AG04450 (cell line): ENCODE data around the gene ACYP2. TPM values are rescaled to one million over a fixed set of nuclear protein-coding genes. Genes with fewer than 3 reads are reported as not detected.

Experiments used
- CTCF ChIA-PET: fragments of 300-600, 350-600 bp; formaldehyde crosslinking; extraction: SDS; loops from one replicate; lab custom pipeline; 2022; ENCODE audit warnings: antibody characterized with exemption, inconsistent platforms; lab: Charles Lee
- POLR2A ChIA-PET: fragments of 350-600 bp; formaldehyde crosslinking; extraction: SDS; loops from one replicate; lab custom pipeline; 2021; ENCODE audit warnings: antibody characterized with exemption, inconsistent platforms; lab: Yijun Ruan, JAX
- DNase-seq: peaks from one replicate; pipeline ENCODE4 v3.0.0-alpha.2; 2011; ENCODE audit warnings: low read depth, low spot score
- H3K27ac ChIP-seq: one replicate; pipeline ENCODE4 v1.5.1; 2012; ENCODE audit warnings: low read depth, low read length, control low read depth
- H3K27me3 ChIP-seq: one replicate; pipeline ENCODE4 v1.6.0; 2012; ENCODE audit warnings: low read length; ENCODE audit not compliant: control insufficient read depth, insufficient read depth
- H3K4me3 ChIP-seq: 2 replicates; pipeline ENCODE4 v1.5.1; 2011; ENCODE audit warnings: mild to moderate bottlenecking, low read depth, low read length, control low read depth
- H3K9me3 ChIP-seq: 2 replicates; pipeline ENCODE4 v1.5.1; 2012; ENCODE audit warnings: low read length; ENCODE audit not compliant: control insufficient read depth, insufficient read depth
- polyA plus RNA-seq: library from polyadenylated mRNA; depleted of rRNA; stranded (reverse); fragments of >200 nt; gene quantifications from 2 replicates; pipeline ENCODE4 v1.2.3, GENCODE V29; 2011
- TF ChIP-seq, protein P1 (sequence below): IDR thresholded peaks from 2 replicates; pipeline ENCODE4 v1.5.1; 2011; ENCODE audit warnings: low read depth, low read length, control low read depth, inconsistent platforms

Gene ACYP2
- polyA plus RNA-seq, 1 experiment, result 8.1 TPM

GRCh38 chr2:54148391-54148790 is 33.0 kb downstream of the ACYP2 start:
- no peak for DNase-seq
- ChIA-PET POLR2A (no interaction called here), CTCF (interaction anchor here (0.7 to 2.0 kb wide), 3 partner anchors 13 to 41 kb away, joined by 3 to 5 read pairs (median 4); no protein-coding TSS in a partner anchor)
- Histone ChIP-seq H3K27me3 (no peaks in the 10 kb centered on the region), H3K27ac (no peak overlapping the region), H3K9me3 (no peaks in the 10 kb centered on the region), H3K4me3 (no peak overlapping the region)
- TF ChIP-seq, protein P1, sequence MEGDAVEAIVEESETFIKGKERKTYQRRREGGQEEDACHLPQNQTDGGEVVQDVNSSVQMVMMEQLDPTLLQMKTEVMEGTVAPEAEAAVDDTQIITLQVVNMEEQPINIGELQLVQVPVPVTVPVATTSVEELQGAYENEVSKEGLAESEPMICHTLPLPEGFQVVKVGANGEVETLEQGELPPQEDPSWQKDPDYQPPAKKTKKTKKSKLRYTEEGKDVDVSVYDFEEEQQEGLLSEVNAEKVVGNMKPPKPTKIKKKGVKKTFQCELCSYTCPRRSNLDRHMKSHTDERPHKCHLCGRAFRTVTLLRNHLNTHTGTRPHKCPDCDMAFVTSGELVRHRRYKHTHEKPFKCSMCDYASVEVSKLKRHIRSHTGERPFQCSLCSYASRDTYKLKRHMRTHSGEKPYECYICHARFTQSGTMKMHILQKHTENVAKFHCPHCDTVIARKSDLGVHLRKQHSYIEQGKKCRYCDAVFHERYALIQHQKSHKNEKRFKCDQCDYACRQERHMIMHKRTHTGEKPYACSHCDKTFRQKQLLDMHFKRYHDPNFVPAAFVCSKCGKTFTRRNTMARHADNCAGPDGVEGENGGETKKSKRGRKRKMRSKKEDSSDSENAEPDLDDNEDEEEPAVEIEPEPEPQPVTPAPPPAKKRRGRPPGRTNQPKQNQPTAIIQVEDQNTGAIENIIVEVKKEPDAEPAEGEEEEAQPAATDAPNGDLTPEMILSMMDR, result no peak

DNA sequence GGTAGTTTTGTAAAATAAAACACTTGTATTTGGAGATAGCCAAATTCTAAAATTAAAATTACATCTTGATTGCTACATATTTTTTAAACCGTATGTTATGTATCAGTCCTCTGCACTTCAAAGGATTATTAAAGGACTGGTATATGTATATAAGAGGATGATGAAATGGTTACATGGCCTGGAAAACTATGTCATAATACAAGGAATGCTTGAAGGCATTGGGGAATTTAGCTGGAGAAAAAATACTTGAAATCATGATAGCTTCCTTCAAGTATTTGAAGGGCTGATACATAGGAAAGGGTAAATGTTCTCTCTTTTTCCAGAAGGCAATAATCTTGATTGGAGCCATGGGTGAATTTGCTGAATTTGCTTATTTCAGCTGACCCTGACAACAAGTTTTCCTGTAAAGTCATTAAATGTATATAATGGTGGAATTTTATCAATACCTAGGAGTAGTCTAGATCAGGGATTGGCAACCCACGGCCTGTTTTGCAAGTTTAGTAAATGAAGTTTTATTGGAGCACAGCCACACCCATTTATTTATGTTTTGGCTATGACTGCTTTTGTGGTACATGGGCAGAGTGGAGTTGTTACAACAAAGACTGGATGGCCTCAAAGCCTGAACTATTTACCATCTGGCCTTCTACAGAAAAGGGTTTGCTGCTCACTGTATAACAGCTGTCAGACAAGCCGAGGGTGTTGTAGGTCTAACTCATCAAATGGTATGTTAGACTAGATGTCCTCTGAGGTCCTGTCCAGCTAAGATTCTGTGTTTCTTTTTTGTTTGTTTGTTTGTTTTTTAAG is 34.4 kb downstream of the ACYP2 start:
- Histone ChIP-seq H3K9me3 (no peaks in the 10 kb centered on the region), H3K27me3 (no peaks in the 10 kb centered on the region), H3K4me3 (no peak overlapping the region), H3K27ac (no peak overlapping the region)
- TF ChIP-seq, protein P1, result no peak
- ChIA-PET CTCF (interaction anchor here (1.2 to 2.0 kb wide), 2 partner anchors 11 to 43 kb away, joined by 4 read pairs; no protein-coding TSS in a partner anchor), POLR2A (interaction anchor here (1.6 kb wide), 1 partner anchor 34 kb away, joined by 4 read pairs; no protein-coding TSS in a partner anchor)
- no peak for DNase-seq

DNA sequence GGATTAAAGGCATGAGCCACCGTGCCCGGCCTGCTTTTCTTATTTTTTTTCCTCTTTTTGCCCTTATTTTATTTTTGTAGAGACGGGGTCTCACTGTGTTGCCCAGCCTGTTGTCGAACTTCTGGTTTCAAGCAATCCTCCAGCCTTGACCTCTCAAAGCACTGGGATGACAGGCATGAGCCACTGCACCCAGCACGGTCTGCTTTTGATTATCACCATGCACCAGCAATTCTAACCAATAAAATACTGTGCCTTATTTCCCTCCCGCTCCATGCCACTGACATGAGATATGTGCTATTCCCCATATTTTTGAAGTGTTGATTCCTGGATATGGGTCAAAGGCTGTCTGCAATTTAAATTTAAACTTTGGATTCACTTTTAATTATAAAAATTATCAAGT is 42.9 kb downstream of the ACYP2 start:
- no peaks in the 10 kb centered on the region for H3K27me3 ChIP-seq
- ChIA-PET POLR2A (no interaction called here), CTCF (no interaction called here)
- no peak overlapping the region for H3K4me3 ChIP-seq
- TF ChIP-seq, protein P1, result no peak
- DNase-seq, result no peak
- no peak overlapping the region for H3K27ac ChIP-seq
- H3K9me3 ChIP-seq, result no peaks in the 10 kb centered on the region

DNA sequence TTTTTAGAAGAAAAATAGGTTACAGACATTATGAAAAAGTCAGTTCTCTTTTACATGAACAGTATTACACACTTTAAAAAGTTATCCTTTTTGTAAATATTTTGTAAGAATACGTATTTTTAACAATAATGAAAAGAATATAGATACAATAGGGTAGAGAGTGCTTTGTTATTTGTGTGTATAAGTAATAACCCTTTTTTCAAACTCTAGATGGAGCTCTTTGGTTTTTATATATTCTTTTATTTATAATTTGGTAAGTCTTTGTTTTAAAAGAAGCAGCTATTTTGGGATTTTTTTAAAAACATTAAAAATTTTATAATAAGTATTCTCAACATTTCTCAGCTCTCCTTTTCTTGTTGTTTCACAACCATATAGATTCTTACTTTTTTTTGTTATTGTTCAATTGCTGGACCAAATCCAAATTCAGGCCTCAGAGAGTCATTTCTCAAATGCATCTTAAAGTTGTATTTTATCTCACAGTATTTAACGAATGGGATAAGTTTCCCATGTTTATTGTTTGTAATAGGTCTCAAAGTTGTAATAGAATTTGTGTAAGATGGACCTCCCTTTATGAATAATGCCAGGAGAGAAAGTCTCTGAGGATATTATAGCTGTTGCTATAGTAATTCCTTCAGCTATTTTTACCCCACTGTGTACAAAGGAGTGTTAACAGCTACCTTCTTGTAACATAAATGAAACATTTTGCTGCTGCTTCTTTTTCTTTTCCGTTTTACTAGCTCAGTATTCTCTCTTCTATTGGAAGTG is 46.4 kb downstream of the ACYP2 start:
- TF ChIP-seq, protein P1, result no peak; the same call in 1 of the 2 replicates
- H3K4me3 ChIP-seq, result no peak overlapping the region
- POLR2A ChIA-PET, result no interaction called here

More for the DNA sequence above, 46.4 kb downstream of the ACYP2 start:
- no peaks in the 10 kb centered on the region for H3K9me3 ChIP-seq
- CTCF ChIA-PET, result interaction anchor here (0.6 to 2.8 kb wide), 17 partner anchors 9 to 546 kb away, joined by 3 to 29 read pairs (median 3); partner anchors contain the start of gene ACYP2
- no peak for DNase-seq
- no peaks in the 10 kb centered on the region for H3K27me3 ChIP-seq
- no peak overlapping the region for H3K27ac ChIP-seq
